Measurements from ENCODE around the gene STARD7. TPM values are rescaled to one million over a fixed set of nuclear protein-coding genes. Genes with fewer than 3 reads are reported as not detected.

The STARD7 gene
- total RNA-seq, 1 experiment from 2014 or later, result 100 TPM

GRCh38 chr2:96184989-96185388 lies 23.6 kb downstream of the STARD7 start:
- no peaks in the 10 kb centered on the region for H3K27me3 ChIP-seq
- no peaks in the 10 kb centered on the region for H3K9me3 ChIP-seq
- H3K36me3 ChIP-seq, result peaks cover 55% of the 10 kb centered on the region

GRCh38 chr2:96184188-96184587 lies 24.4 kb downstream of the STARD7 start:
- H3K9me3 ChIP-seq, result no peaks in the 10 kb centered on the region
- H3K36me3 ChIP-seq, result peaks cover 49% of the 10 kb centered on the region
- no peak overlapping the region for H3K4me3 ChIP-seq
- no peaks in the 10 kb centered on the region for H3K27me3 ChIP-seq
- DNase-seq, result no peak

More at GRCh38 chr2:96184989-96185388, 23.6 kb downstream of the STARD7 start:
- H3K4me3 ChIP-seq, result no peak overlapping the region
- DNase-seq, result no peak

- DNase-seq, result no peak
- Histone ChIP-seq H3K36me3 (peaks cover 27% of the 10 kb centered on the region), H3K4me3 (no peak overlapping the region), H3K27me3 (no peaks in the 10 kb centered on the region), H3K9me3 (no peaks in the 10 kb centered on the region)
Measured at GRCh38 chr2:96181529-96181928, 27.1 kb downstream of the STARD7 start.

- no peak for DNase-seq
- no peaks in the 10 kb centered on the region for H3K27me3 ChIP-seq
- H3K4me3 ChIP-seq, result no peak overlapping the region
- H3K9me3 ChIP-seq, result no peaks in the 10 kb centered on the region
- peaks cover 17% of the 10 kb centered on the region for H3K36me3 ChIP-seq
Measured at GRCh38 chr2:96180521-96180920, 28.1 kb downstream of the STARD7 start.

GRCh38 chr2:96180002-96180401 lies 28.6 kb downstream of the STARD7 start:
- Histone ChIP-seq H3K9me3 (no peaks in the 10 kb centered on the region), H3K27me3 (no peaks in the 10 kb centered on the region), H3K36me3 (peaks cover 11% of the 10 kb centered on the region), H3K4me3 (no peak overlapping the region)
- DNase-seq, result no peak

GRCh38 chr2:96176661-96177060 lies 32.0 kb downstream of the STARD7 start:
- H3K4me3 ChIP-seq, result no peak overlapping the region
- no peaks in the 10 kb centered on the region for H3K27me3 ChIP-seq
- H3K36me3 ChIP-seq, result no peaks in the 10 kb centered on the region; the same call in 1 of the 2 replicates
- no peaks in the 10 kb centered on the region for H3K9me3 ChIP-seq
- no peak for DNase-seq

- no peak overlapping the region for H3K4me3 ChIP-seq
- H3K27me3 ChIP-seq, result no peaks in the 10 kb centered on the region
- DNase-seq, result peak; percentile 42
- H3K36me3 ChIP-seq, result no peaks in the 10 kb centered on the region; the same call in 1 of the 2 replicates
- no peaks in the 10 kb centered on the region for H3K9me3 ChIP-seq
Measured at GRCh38 chr2:96175951-96176350, 32.7 kb downstream of the STARD7 start.

- no peaks in the 10 kb centered on the region for H3K36me3 ChIP-seq
- no peak overlapping the region for H3K4me3 ChIP-seq
- DNase-seq, result peak; percentile 48
- H3K27me3 ChIP-seq, result no peaks in the 10 kb centered on the region
- H3K9me3 ChIP-seq, result no peaks in the 10 kb centered on the region
Measured at GRCh38 chr2:96174251-96175144, 34.1 kb downstream of the STARD7 start.

GRCh38 chr2:96171831-96172230 lies 36.8 kb downstream of the STARD7 start:
- no peak for DNase-seq
- Histone ChIP-seq H3K36me3 (no peaks in the 10 kb centered on the region), H3K9me3 (no peaks in the 10 kb centered on the region), H3K4me3 (no peak overlapping the region), H3K27me3 (no peaks in the 10 kb centered on the region)

GRCh38 chr2:96170626-96171025 lies 38.0 kb downstream of the STARD7 start:
- no peaks in the 10 kb centered on the region for H3K9me3 ChIP-seq
- DNase-seq, result no peak
- no peaks in the 10 kb centered on the region for H3K27me3 ChIP-seq
- no peak overlapping the region for H3K4me3 ChIP-seq
- H3K36me3 ChIP-seq, result no peaks in the 10 kb centered on the region

- no peaks in the 10 kb centered on the region for H3K36me3 ChIP-seq
- H3K27me3 ChIP-seq, result no peaks in the 10 kb centered on the region
- H3K9me3 ChIP-seq, result no peaks in the 10 kb centered on the region
- no peak overlapping the region for H3K4me3 ChIP-seq
- no peak for DNase-seq
Measured at GRCh38 chr2:96169868-96170507, 38.6 kb downstream of the STARD7 start.

- no peak for DNase-seq
- H3K36me3 ChIP-seq, result no peaks in the 10 kb centered on the region
Measured at GRCh38 chr2:96167407-96168013, 41.1 kb downstream of the STARD7 start.

GRCh38 chr2:96164459-96165184 lies 44.0 kb downstream of the STARD7 start:
- no peak overlapping the region for H3K4me3 ChIP-seq
- H3K27me3 ChIP-seq, result no peaks in the 10 kb centered on the region
- DNase-seq, result no peak
- no peaks in the 10 kb centered on the region for H3K9me3 ChIP-seq
- no peaks in the 10 kb centered on the region for H3K36me3 ChIP-seq

More at GRCh38 chr2:96167407-96168013, 41.1 kb downstream of the STARD7 start:
- no peak overlapping the region for H3K4me3 ChIP-seq
- no peaks in the 10 kb centered on the region for H3K27me3 ChIP-seq
- H3K9me3 ChIP-seq, result no peaks in the 10 kb centered on the region

GRCh38 chr2:96163768-96164429 lies 44.7 kb downstream of the STARD7 start:
- no peaks in the 10 kb centered on the region for H3K36me3 ChIP-seq
- no peaks in the 10 kb centered on the region for H3K9me3 ChIP-seq
- no peak for DNase-seq
- no peak overlapping the region for H3K4me3 ChIP-seq
- no peaks in the 10 kb centered on the region for H3K27me3 ChIP-seq

- no peak for DNase-seq
- Histone ChIP-seq H3K9me3 (no peaks in the 10 kb centered on the region), H3K4me3 (no peak overlapping the region), H3K36me3 (no peaks in the 10 kb centered on the region), H3K27me3 (no peaks in the 10 kb centered on the region)
Measured at GRCh38 chr2:96163415-96163767, 45.2 kb downstream of the STARD7 start.

- no peak for DNase-seq
Measured at GRCh38 chr2:96161898-96162297, 46.7 kb downstream of the STARD7 start.

More at GRCh38 chr2:96161898-96162297, 46.7 kb downstream of the STARD7 start:
- no peak overlapping the region for H3K4me3 ChIP-seq
- H3K27me3 ChIP-seq, result no peaks in the 10 kb centered on the region
- no peaks in the 10 kb centered on the region for H3K36me3 ChIP-seq
- H3K9me3 ChIP-seq, result no peaks in the 10 kb centered on the region
